Muscle layer of duodenum (tissue), 2 donors: ENCODE data around the gene CHMP4B.
A peak's percentile ranks its signal among the peaks of the same experiment; 100 is the strongest.

ENCODE experiments used
- H3K27ac ChIP-seq: one replicate; pipeline ENCODE4 v1.7.0; 2013; ENCODE audit warnings: mild to moderate bottlenecking, low read length
- H3K27me3 ChIP-seq: one replicate; pipeline ENCODE4 v1.7.0; 2013; ENCODE audit warnings: low read depth, mild to moderate bottlenecking, control low read depth, low read length
- H3K36me3 ChIP-seq, 2 donors: one replicate each; pipeline ENCODE4 v1.7.0; 2013; ENCODE audit warnings: low read length in 2 of 2, control low read depth in 1 of 2, mild to moderate bottlenecking in 1 of 2; ENCODE audit not compliant: insufficient read depth in 2 of 2, control insufficient read depth in 1 of 2
- H3K4me1 ChIP-seq, 2 donors: one replicate each; pipeline ENCODE4 v1.7.0; 2013; ENCODE audit warnings: low read length in 2 of 2, mild to moderate bottlenecking in 2 of 2, control low read depth in 1 of 2, moderate library complexity in 1 of 2; ENCODE audit not compliant: insufficient read depth in 2 of 2, control insufficient read depth in 1 of 2
- H3K4me3 ChIP-seq, 2 donors: one replicate each; pipeline ENCODE4 v1.7.0; 2013; ENCODE audit warnings: low read length in 2 of 2, low read depth in 1 of 2, mild to moderate bottlenecking in 1 of 2
- H3K9me3 ChIP-seq, 2 donors: one replicate each; pipeline ENCODE4 v1.7.0; 2013; ENCODE audit warnings: low read length in 2 of 2, control low read depth in 1 of 2, mild to moderate bottlenecking in 1 of 2; ENCODE audit not compliant: control insufficient read depth in 1 of 2
- donor health status: healthy.

CHMP4B gene

DNA sequence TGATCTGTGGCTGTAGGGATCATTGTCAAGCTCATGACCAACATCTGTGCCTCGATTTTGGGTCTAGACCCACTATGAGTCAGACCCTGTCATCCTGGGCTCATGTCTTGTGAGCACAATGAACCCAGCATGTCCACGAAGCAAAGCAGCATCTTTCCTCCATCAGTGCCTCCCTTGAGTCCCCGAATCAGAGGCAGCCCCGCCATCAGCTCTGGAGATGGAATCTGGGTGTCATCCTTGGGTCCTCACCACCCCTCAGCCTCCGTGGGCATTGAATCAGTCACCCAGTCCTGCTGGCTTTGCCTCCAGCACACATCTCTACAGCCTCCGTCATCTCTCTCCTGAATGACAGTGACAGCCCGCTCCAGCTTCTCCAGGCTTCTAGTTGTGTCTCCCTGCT, 56.9 kb downstream of the CHMP4B start:
- H3K9me3 ChIP-seq = no peaks in the 10 kb centered on the region
- H3K27ac ChIP-seq = no peak overlapping the region
- no peaks in the 10 kb centered on the region for H3K27me3 ChIP-seq
- no peaks in the 10 kb centered on the region for H3K36me3 ChIP-seq
- no peak overlapping the region for H3K4me3 ChIP-seq
- peaks cover 0 to 13% of the 10 kb centered on the region in 2 donors for H3K4me1 ChIP-seq

DNA sequence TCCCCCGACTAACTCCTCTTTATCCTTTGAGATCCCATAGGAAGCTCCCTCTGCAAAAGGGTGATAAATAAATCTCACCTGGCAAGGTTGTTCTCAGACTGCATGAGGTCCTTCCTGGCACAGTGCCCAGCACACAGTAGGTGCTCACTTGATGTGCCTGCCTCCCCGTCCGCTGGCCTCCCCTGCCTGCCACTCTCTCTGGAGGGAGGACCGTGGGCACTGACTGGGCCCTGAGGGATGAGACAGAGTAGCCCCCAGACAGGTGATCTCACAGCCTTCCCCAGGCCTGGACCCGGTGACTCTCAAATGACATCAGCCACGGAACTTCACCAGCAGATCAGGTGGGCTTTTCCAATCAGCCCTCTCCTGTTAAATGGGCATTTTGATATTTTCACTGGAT, 57.4 kb downstream of the CHMP4B start:
- no peaks in the 10 kb centered on the region for H3K27me3 ChIP-seq
- no peak overlapping the region for H3K27ac ChIP-seq
- H3K4me1 ChIP-seq = peaks cover 0 to 10% of the 10 kb centered on the region in 2 donors
- H3K36me3 ChIP-seq = no peaks in the 10 kb centered on the region
- no peaks in the 10 kb centered on the region for H3K9me3 ChIP-seq
- no peak overlapping the region for H3K4me3 ChIP-seq

GRCh38 chr20:33869283-33869682, 58.1 kb downstream of the CHMP4B start:
- Histone ChIP-seq H3K27me3 (no peaks in the 10 kb centered on the region), H3K4me1 (peaks cover 0 to 10% of the 10 kb centered on the region in 2 donors), H3K27ac (no peak overlapping the region), H3K36me3 (no peaks in the 10 kb centered on the region), H3K4me3 (no peak overlapping the region), H3K9me3 (no peaks in the 10 kb centered on the region)

DNA sequence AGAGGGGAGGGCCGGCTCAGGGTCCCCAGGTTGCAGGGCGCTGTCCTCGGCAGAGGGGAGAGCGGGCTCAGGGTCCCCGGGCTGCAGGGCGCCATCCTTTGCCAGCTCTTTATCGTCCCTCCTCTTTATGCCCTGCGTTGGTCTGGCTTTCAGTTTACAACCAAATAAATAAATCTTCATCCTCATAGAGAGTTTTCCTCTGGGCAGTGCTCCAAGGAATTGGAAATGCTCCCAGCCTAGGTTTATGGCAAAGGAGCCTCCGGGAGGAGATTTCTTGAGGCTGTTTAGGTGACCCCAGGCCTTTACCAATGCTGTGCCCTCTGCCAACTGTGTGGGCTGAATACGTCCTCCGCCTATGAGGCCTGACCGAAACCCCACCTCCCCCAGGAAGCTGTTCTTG, 60.2 kb downstream of the CHMP4B start:
- Histone ChIP-seq H3K36me3 (no peaks in the 10 kb centered on the region), H3K4me3 (peak overlapping the region in 1 of 2 donors; percentile 48), H3K27ac (no peak overlapping the region), H3K9me3 (no peaks in the 10 kb centered on the region), H3K27me3 (no peaks in the 10 kb centered on the region), H3K4me1 (peaks cover 0 to 10% of the 10 kb centered on the region in 2 donors)

DNA sequence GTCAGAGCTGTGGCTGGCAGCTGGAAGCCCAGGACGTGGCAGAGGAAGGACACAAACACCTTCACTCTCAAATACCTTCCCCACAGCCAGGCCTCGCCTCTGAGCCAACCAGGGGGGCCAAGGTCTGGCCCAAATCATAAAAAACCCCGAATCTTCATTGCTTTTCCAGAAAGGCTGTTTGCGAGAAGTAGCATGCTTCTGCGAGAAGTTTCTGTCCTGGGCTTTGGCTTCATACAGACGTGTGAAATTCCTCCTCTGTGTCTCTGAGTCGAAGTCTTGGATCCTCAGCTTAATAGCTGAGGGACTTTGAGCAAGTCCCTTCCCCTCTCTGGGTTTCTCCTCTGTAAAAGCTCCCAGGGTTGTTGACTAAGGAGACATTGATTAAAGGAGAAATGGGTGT, 63.0 kb downstream of the CHMP4B start:
- no peaks in the 10 kb centered on the region for H3K36me3 ChIP-seq
- peaks cover 0 to 10% of the 10 kb centered on the region in 2 donors for H3K4me1 ChIP-seq
- H3K9me3 ChIP-seq = peaks cover under 1 to 1% of the 10 kb centered on the region in 2 donors
- H3K27ac ChIP-seq = no peak overlapping the region
- H3K4me3 ChIP-seq = no peak overlapping the region
- no peaks in the 10 kb centered on the region for H3K27me3 ChIP-seq

- no peak overlapping the region for H3K27ac ChIP-seq
- H3K4me3 ChIP-seq = no peak overlapping the region
- no peaks in the 10 kb centered on the region for H3K36me3 ChIP-seq
- H3K27me3 ChIP-seq = no peaks in the 10 kb centered on the region
- H3K9me3 ChIP-seq = peaks cover 5 to 6% of the 10 kb centered on the region in 2 donors
- H3K4me1 ChIP-seq = peaks cover 0 to 10% of the 10 kb centered on the region in 2 donors
These were observed 63.9 kb downstream of the CHMP4B start for GRCh38 chr20:33875055-33875454.

DNA sequence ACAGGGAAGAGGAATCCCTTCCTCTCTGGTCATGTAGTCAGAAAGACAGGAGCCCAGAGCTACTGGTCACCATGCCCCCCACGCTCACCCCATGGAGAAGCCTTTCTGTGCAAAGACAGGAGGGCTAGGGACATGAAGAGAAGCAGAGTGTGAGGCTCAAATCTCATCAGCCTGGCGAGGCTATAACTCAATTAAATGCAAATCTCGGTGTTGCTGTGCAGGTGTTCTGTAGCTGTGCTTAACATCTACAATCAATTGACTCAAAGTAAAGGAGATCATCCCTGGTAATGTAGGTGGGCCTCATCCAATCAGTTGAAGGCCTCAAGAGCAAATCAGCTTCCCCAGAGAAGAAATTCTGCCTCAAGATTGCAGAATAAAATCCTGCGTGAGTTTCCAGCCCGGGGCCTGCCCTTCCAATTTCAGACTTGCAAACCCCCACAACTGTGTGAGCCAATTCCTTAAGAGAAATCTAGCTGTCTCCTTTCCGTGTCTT, 64.4 kb downstream of the CHMP4B start:
- no peaks in the 10 kb centered on the region for H3K27me3 ChIP-seq
- H3K4me1 ChIP-seq = peaks cover 0 to 10% of the 10 kb centered on the region in 2 donors
- H3K9me3 ChIP-seq = peaks cover 5 to 6% of the 10 kb centered on the region in 2 donors
- no peaks in the 10 kb centered on the region for H3K36me3 ChIP-seq
- no peak overlapping the region for H3K4me3 ChIP-seq
- no peak overlapping the region for H3K27ac ChIP-seq

GRCh38 chr20:33878583-33878982, 67.4 kb downstream of the CHMP4B start:
- H3K27ac ChIP-seq = no peak overlapping the region
- peaks cover 5 to 6% of the 10 kb centered on the region in 2 donors for H3K9me3 ChIP-seq
- no peaks in the 10 kb centered on the region for H3K4me1 ChIP-seq
- no peaks in the 10 kb centered on the region for H3K27me3 ChIP-seq
- no peak overlapping the region for H3K4me3 ChIP-seq
- H3K36me3 ChIP-seq = no peaks in the 10 kb centered on the region

GRCh38 chr20:33880396-33880795, 69.2 kb downstream of the CHMP4B start:
- no peaks in the 10 kb centered on the region for H3K4me1 ChIP-seq
- no peaks in the 10 kb centered on the region for H3K36me3 ChIP-seq
- H3K4me3 ChIP-seq = no peak overlapping the region
- H3K27ac ChIP-seq = no peak overlapping the region
- peaks cover 5 to 6% of the 10 kb centered on the region in 2 donors for H3K9me3 ChIP-seq
- H3K27me3 ChIP-seq = no peaks in the 10 kb centered on the region

GRCh38 chr20:33881989-33882388, 70.8 kb downstream of the CHMP4B start:
- Histone ChIP-seq H3K27me3 (no peaks in the 10 kb centered on the region), H3K36me3 (no peaks in the 10 kb centered on the region), H3K4me1 (no peaks in the 10 kb centered on the region), H3K27ac (no peak overlapping the region), H3K4me3 (no peak overlapping the region), H3K9me3 (peaks cover 5 to 6% of the 10 kb centered on the region in 2 donors)

- Histone ChIP-seq H3K27ac (no peak overlapping the region), H3K27me3 (no peaks in the 10 kb centered on the region), H3K4me1 (no peaks in the 10 kb centered on the region), H3K4me3 (no peak overlapping the region), H3K36me3 (no peaks in the 10 kb centered on the region), H3K9me3 (peaks cover 5 to 6% of the 10 kb centered on the region in 2 donors)
These were observed 71.3 kb downstream of the CHMP4B start for GRCh38 chr20:33882481-33882880.

DNA sequence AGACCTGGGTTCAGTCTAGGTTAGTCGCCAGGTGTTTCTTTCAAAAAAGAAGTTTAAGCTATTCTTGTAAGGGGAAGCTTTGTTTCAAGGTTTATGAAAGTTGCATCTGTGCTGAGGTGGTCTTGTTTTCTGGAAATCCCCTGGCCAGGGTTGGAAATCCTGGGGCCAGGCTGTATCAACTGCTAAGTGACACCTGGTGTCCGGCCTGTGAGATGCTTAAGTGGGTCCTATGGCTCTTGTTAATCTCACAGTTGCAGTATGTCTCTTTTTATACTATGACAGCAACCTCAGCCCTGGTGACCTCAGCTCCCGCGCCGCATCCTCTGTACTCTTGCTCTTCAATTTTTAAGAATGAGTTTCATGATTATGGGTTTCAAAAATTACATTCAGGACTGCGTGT, 72.0 kb downstream of the CHMP4B start:
- no peak overlapping the region for H3K27ac ChIP-seq
- no peaks in the 10 kb centered on the region for H3K4me1 ChIP-seq
- no peaks in the 10 kb centered on the region for H3K27me3 ChIP-seq
- no peaks in the 10 kb centered on the region for H3K36me3 ChIP-seq
- no peak overlapping the region for H3K4me3 ChIP-seq
- H3K9me3 ChIP-seq = peaks cover 5 to 6% of the 10 kb centered on the region in 2 donors
